Keratinocyte (primary cell): ENCODE data around the gene NEGR1.

ENCODE experiments used
- CTCF ChIP-seq, 3 experiments: IDR thresholded peaks in 1 of 3; conservative IDR thresholded peaks in 1 of 3; optimal IDR thresholded peaks in 1 of 3; 2 replicates in 2 of 3; 3 replicates in 1 of 3; pipeline versions ENCODE3 to v1.5.1; 2011; ENCODE audit warnings: low read length in 3 of 3, mild to moderate bottlenecking in 3 of 3, moderate library complexity in 2 of 3, control low read depth in 1 of 3, inconsistent platforms in 1 of 3; ENCODE audit not compliant: insufficient read depth in 2 of 3; ENCODE audit errors: extremely low read depth in 1 of 3
- EZH2 ChIP-seq: IDR thresholded peaks from one replicate; pipeline ENCODE4 v1.6.1; 2012; ENCODE audit warnings: inconsistent platforms, mild to moderate bottlenecking, low read length, moderate library complexity

DNA sequence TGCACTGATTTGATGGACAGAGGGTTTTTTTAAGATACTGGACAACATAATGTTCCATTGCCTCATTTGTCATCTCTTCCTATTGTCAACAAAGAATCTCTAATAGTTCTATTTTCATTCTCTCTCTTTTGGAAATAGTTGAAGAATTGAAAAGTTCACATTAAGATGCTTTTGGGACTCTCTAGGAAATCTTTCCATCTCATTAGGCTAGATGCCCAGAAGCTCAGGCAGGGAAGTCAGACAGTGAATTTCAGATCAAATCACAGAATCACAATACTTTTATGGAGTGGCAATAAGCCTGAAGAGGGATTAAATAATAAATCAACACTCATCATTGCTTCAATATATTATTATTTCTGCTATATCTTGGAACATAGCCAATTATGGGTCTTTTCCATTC lies 29.2 kb downstream of the NEGR1 start:
- no peak for TF ChIP-seq CTCF (optimal IDR thresholded peaks at IDR 0.05 in 1 of 3, IDR thresholded peaks at IDR 0.05 in 1 of 3, conservative IDR thresholded peaks at IDR 0.05 in 1 of 3; ENCODE audit: extremely low read depth in 1 of 3, insufficient read depth in 2 of 3, low read length in 3 of 3)
- no peak for TF ChIP-seq EZH2
